Measurements from ENCODE around the gene CDR2. TPM values are rescaled to one million over a fixed set of nuclear protein-coding genes. Genes with fewer than 3 reads are reported as not detected.

Gene CDR2
- total RNA-seq, 1 donor from 2014 or later = 57.6 TPM

DNA sequence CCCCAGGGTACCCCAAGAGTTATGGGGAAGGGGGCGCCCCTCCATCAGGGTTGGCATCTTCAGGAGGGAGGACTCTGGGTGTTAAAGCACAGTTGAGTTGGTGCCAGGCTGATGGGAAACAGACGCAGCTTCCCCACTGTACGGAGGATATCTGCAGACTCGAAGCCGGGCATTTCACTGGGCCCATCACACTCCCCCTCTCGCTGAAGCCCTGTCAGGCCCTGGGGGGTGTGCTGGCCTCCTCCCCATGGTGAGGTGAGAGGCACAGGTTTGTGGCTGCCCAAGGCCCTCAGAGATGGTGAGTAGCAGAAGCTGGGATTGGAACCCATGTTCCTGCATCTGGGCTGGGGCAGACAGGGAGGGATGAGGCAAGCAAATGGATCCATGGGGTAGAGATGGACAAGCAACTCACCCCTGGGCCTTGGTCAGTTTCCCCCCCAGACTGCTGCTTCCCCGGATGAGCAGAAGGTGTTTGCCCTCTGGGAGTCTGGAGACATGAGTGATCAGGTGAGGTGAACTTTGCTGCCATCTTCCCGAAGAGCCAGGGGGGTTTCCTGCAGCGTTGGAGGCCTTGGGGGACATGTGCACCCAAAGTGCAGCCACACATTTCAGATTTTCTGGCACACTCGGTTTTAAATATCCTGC, 46.2 kb downstream of the CDR2 start:
- no peaks in the 10 kb centered on the region for H3K9me3 ChIP-seq (ENCODE audit: insufficient read depth, low read depth, low read length)
- H3K27me3 ChIP-seq (ENCODE audit: insufficient read depth, low read length) = no peaks in the 10 kb centered on the region
- peaks cover 51% of the 10 kb centered on the region for H4K20me1 ChIP-seq (ENCODE audit: insufficient read depth, low read length)
- no peaks in the 10 kb centered on the region for H3K79me2 ChIP-seq (ENCODE audit: insufficient read depth, low read length)
- peaks cover 22% of the 10 kb centered on the region for H3K36me3 ChIP-seq (ENCODE audit: insufficient read depth, low read length)
- no peaks in the 10 kb centered on the region for H3K4me1 ChIP-seq (ENCODE audit: insufficient read depth, low read length)
- Mint-ChIP-seq H3K27me3 (ENCODE audit: low read depth, unreplicated experiment) (no peaks in the 10 kb centered on the region), H3K4me3 (ENCODE audit: unreplicated experiment) (no peak overlapping the region), H3K4me1 (ENCODE audit: low read depth, unreplicated experiment) (no peaks in the 10 kb centered on the region), H3K36me3 (ENCODE audit: low read depth, unreplicated experiment) (peaks cover 19% of the 10 kb centered on the region), H3K9me3 (ENCODE audit: unreplicated experiment) (no peaks in the 10 kb centered on the region), H3K27ac (ENCODE audit: unreplicated experiment) (no peak overlapping the region)
- TF ChIP-seq EZH2 (IDR thresholded peaks at IDR 0.05; ENCODE audit: insufficient read depth, low read length) = no peak
- TF ChIP-seq, protein P1, sequence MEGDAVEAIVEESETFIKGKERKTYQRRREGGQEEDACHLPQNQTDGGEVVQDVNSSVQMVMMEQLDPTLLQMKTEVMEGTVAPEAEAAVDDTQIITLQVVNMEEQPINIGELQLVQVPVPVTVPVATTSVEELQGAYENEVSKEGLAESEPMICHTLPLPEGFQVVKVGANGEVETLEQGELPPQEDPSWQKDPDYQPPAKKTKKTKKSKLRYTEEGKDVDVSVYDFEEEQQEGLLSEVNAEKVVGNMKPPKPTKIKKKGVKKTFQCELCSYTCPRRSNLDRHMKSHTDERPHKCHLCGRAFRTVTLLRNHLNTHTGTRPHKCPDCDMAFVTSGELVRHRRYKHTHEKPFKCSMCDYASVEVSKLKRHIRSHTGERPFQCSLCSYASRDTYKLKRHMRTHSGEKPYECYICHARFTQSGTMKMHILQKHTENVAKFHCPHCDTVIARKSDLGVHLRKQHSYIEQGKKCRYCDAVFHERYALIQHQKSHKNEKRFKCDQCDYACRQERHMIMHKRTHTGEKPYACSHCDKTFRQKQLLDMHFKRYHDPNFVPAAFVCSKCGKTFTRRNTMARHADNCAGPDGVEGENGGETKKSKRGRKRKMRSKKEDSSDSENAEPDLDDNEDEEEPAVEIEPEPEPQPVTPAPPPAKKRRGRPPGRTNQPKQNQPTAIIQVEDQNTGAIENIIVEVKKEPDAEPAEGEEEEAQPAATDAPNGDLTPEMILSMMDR (IDR thresholded peaks at IDR 0.05; ENCODE audit: insufficient read depth, low read depth, low read length) = no peak
- no peak overlapping the region for H3K9ac ChIP-seq (ENCODE audit: low read length)
- no peak overlapping the region for H3K4me3 ChIP-seq (ENCODE audit: insufficient read depth, low read depth, low read length)
- FAIRE-seq (no peak), DNase-seq (ENCODE audit: low read depth) (no peak)
- H2AFZ ChIP-seq (ENCODE audit: low read depth, low read length) = no peak overlapping the region
- H3K4me2 ChIP-seq (ENCODE audit: low read length) = no peak overlapping the region
- H3K27ac ChIP-seq (ENCODE audit: low read depth, low read length) = no peak overlapping the region

GRCh38 chr16:22327446-22327775, 47.0 kb downstream of the CDR2 start:
- no peaks in the 10 kb centered on the region for H3K9me3 ChIP-seq (ENCODE audit: insufficient read depth, low read depth, low read length)
- H3K9me3 Mint-ChIP-seq (ENCODE audit: unreplicated experiment) = no peaks in the 10 kb centered on the region
- no peak overlapping the region for H2AFZ ChIP-seq (ENCODE audit: low read depth, low read length)
- DNase-seq (ENCODE audit: low read depth) = no peak
- no peak overlapping the region for H3K4me3 Mint-ChIP-seq (ENCODE audit: unreplicated experiment)
- H3K79me2 ChIP-seq (ENCODE audit: insufficient read depth, low read length) = no peaks in the 10 kb centered on the region
- peaks cover 21% of the 10 kb centered on the region for H3K36me3 ChIP-seq (ENCODE audit: insufficient read depth, low read length)
- TF ChIP-seq EZH2 (IDR thresholded peaks at IDR 0.05; ENCODE audit: insufficient read depth, low read length) = no peak
- TF ChIP-seq, protein P1 (IDR thresholded peaks at IDR 0.05; ENCODE audit: insufficient read depth, low read depth, low read length) = no peak
- no peak for FAIRE-seq
- H3K27ac ChIP-seq (ENCODE audit: low read depth, low read length) = no peak overlapping the region
- H3K4me1 ChIP-seq (ENCODE audit: insufficient read depth, low read length) = no peaks in the 10 kb centered on the region
- H4K20me1 ChIP-seq (ENCODE audit: insufficient read depth, low read length) = peaks cover 53% of the 10 kb centered on the region
- H3K4me3 ChIP-seq (ENCODE audit: insufficient read depth, low read depth, low read length) = no peak overlapping the region
- no peak overlapping the region for H3K9ac ChIP-seq (ENCODE audit: low read length)
- H3K27ac Mint-ChIP-seq (ENCODE audit: unreplicated experiment) = no peak overlapping the region
- no peak overlapping the region for H3K4me2 ChIP-seq (ENCODE audit: low read length)
- H3K27me3 ChIP-seq (ENCODE audit: insufficient read depth, low read length) = no peaks in the 10 kb centered on the region
- no peaks in the 10 kb centered on the region for H3K27me3 Mint-ChIP-seq (ENCODE audit: low read depth, unreplicated experiment)
- peaks cover 20% of the 10 kb centered on the region for H3K36me3 Mint-ChIP-seq (ENCODE audit: low read depth, unreplicated experiment)
- no peaks in the 10 kb centered on the region for H3K4me1 Mint-ChIP-seq (ENCODE audit: low read depth, unreplicated experiment)

GRCh38 chr16:22326771-22327445, 47.5 kb downstream of the CDR2 start:
- H4K20me1 ChIP-seq (ENCODE audit: insufficient read depth, low read length) = peaks cover 53% of the 10 kb centered on the region
- no peak overlapping the region for H3K4me3 Mint-ChIP-seq (ENCODE audit: unreplicated experiment)
- H3K9me3 Mint-ChIP-seq (ENCODE audit: unreplicated experiment) = no peaks in the 10 kb centered on the region
- H3K27ac ChIP-seq (ENCODE audit: low read depth, low read length) = no peak overlapping the region
- H3K36me3 Mint-ChIP-seq (ENCODE audit: low read depth, unreplicated experiment) = peaks cover 17% of the 10 kb centered on the region
- peaks cover 1% of the 10 kb centered on the region for H3K79me2 ChIP-seq (ENCODE audit: insufficient read depth, low read length)
- no peak for FAIRE-seq
- no peak overlapping the region for H3K9ac ChIP-seq (ENCODE audit: low read length)
- H3K4me1 ChIP-seq (ENCODE audit: insufficient read depth, low read length) = no peaks in the 10 kb centered on the region
- no peak overlapping the region for H3K4me2 ChIP-seq (ENCODE audit: low read length)
- no peak for DNase-seq (ENCODE audit: low read depth)
- no peaks in the 10 kb centered on the region for H3K27me3 ChIP-seq (ENCODE audit: insufficient read depth, low read length)
- H3K4me3 ChIP-seq (ENCODE audit: insufficient read depth, low read depth, low read length) = no peak overlapping the region
- no peaks in the 10 kb centered on the region for H3K27me3 Mint-ChIP-seq (ENCODE audit: low read depth, unreplicated experiment)
- H2AFZ ChIP-seq (ENCODE audit: low read depth, low read length) = no peak overlapping the region
- H3K9me3 ChIP-seq (ENCODE audit: insufficient read depth, low read depth, low read length) = no peaks in the 10 kb centered on the region
- TF ChIP-seq EZH2 (IDR thresholded peaks at IDR 0.05; ENCODE audit: insufficient read depth, low read length) = no peak
- TF ChIP-seq, protein P1 (IDR thresholded peaks at IDR 0.05; ENCODE audit: insufficient read depth, low read depth, low read length) = no peak
- H3K27ac Mint-ChIP-seq (ENCODE audit: unreplicated experiment) = no peak overlapping the region
- H3K4me1 Mint-ChIP-seq (ENCODE audit: low read depth, unreplicated experiment) = no peaks in the 10 kb centered on the region
- peaks cover 17% of the 10 kb centered on the region for H3K36me3 ChIP-seq (ENCODE audit: insufficient read depth, low read length)

Data from astrocyte (in vitro differentiated cells and primary cell).